HG03103 (cell line): ENCODE measurements around the gene CLPSL2.

Experiments used
- ATAC-seq: cut with Tn5 transposase; IDR thresholded peaks from one replicate; pipeline ENCODE4 v1.9.1; 2021; ENCODE audit warnings: low read depth; ENCODE audit not compliant: unreplicated experiment

CLPSL2 gene

DNA sequence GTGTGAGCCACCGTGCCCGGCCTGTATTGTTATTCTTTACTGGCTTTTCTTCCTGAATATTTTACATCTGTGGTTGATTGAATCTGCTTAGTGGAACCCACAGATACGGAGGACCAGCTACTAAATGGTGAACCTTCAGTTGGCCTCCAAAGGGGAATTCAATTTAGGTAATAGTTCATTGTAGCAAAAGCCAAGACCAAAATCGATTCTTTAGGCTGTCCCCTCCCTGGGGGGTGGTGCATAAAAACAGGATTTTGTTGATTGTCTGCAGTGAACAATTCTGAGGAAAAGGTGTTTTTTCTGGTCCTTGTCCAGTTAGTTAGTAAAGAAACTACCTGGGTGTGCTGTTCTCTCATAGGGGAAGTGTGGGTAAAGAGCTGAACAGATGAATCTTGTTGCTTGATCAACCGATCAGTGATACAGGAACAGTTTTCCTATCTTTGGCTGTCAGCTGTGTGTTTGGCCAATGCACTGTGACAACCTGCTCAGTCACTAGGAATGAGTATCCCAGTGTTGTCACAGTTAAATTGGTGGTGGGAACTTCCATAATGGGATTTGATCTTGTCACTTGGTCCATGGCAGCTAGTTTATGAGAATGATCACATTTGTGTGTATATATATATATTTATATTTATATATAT is 48.3 kb downstream of the CLPSL2 start:
- ATAC-seq, result no peak
